ENCODE results near the gene PLCH1.

GRCh38 chr3:155634121-155634719 is 110.7 kb downstream of the PLCH1 start:
- TF ChIP-seq POLR2AphosphoS5 (IDR thresholded peaks at IDR 0.05), result no peak
- TF ChIP-seq CTCF (IDR thresholded peaks at IDR 0.05), result no peak
